LNCAP (cell line): Measurements from ENCODE around the gene CYTH2.

ENCODE experiments used
- TF ChIP-seq, protein P1 (sequence below): fragments of 450-650 bp; IDR thresholded peaks from 2 replicates; pipeline ENCODE4 v1.5.1; 2017; ENCODE audit warnings: mild to moderate bottlenecking

The CYTH2 gene

GRCh38 chr19:48455171-48455907 is 13.8 kb upstream of the CYTH2 start, which contains the start of gene KCNJ14:
Gene KCNJ14 (plus strand): TSS chr19:48455574. CDS start chr19:48461725, 6,151 bp downstream.
- TF ChIP-seq, protein P1, sequence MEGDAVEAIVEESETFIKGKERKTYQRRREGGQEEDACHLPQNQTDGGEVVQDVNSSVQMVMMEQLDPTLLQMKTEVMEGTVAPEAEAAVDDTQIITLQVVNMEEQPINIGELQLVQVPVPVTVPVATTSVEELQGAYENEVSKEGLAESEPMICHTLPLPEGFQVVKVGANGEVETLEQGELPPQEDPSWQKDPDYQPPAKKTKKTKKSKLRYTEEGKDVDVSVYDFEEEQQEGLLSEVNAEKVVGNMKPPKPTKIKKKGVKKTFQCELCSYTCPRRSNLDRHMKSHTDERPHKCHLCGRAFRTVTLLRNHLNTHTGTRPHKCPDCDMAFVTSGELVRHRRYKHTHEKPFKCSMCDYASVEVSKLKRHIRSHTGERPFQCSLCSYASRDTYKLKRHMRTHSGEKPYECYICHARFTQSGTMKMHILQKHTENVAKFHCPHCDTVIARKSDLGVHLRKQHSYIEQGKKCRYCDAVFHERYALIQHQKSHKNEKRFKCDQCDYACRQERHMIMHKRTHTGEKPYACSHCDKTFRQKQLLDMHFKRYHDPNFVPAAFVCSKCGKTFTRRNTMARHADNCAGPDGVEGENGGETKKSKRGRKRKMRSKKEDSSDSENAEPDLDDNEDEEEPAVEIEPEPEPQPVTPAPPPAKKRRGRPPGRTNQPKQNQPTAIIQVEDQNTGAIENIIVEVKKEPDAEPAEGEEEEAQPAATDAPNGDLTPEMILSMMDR, result no peak

- TF ChIP-seq, protein P1, result no peak
These were observed 13.1 kb upstream of the CYTH2 start for GRCh38 chr19:48455908-48456562.

DNA sequence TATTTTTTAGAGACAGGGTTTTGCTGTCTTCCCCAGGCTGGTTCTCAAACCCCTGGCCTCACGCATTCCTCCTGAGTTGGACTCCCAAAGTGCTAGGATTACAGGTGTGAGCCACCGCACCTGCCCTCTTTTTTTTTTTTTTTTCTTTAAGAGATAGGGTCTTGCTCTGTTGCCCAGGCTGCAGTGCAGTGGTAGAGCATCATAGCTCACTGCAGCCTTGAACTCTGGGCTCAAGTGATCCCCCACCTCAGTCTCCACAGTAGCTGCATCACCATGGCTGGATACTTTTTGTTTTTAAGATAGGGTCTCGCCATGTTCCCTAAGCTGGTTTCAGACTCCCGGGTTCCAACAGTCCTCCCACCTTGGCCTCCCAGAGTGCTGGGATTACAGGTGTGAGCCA is 12.3 kb upstream of the CYTH2 start:
- TF ChIP-seq, protein P1, result no peak

DNA sequence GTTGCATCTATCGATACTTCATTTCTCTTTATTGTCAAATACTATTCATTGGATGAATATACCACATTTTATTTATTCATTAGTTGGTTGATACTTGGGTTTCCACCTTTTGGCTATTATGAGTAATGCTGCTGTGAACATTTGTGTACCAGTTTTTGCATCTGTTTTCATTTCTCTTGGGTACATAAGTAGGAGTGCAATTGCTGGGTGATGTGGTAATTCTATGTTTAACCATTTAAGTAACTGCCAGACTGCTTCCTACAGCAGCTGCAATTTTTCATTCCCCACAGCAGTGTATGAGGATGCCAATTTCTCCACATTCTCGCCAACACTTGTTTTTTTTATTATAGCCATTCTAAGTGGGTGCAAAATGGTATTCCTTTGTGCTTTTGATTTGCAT is 11.2 kb upstream of the CYTH2 start:
- TF ChIP-seq, protein P1, result no peak

- TF ChIP-seq, protein P1, result no peak
These were observed 7.6 kb upstream of the CYTH2 start for GRCh38 chr19:48461651-48461981.

GRCh38 chr19:48461982-48462655 is 7.0 kb upstream of the CYTH2 start:
- TF ChIP-seq, protein P1, result no peak

DNA sequence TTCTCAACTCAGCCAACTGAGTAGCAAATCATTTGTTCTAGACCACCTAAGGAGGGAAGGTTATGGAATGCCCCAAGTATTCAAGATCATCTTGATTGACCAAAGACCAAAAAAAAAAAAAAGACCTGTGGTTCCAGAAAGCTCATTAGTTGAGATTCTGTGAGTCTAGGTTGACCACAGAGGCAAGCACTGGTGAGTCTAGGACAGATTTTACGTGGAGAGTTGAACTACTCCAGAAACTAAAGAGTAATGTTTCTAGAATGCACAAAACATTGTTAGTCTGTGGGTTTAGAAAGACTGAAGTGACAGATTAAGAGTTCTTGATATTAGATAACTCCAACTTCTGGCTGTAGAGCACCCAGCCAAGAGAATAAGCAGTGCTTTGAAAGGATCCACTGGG is 4.0 kb upstream of the CYTH2 start:
- TF ChIP-seq, protein P1, result no peak
